ENCODE measurements around the gene MROH2A.

The MROH2A gene

DNA sequence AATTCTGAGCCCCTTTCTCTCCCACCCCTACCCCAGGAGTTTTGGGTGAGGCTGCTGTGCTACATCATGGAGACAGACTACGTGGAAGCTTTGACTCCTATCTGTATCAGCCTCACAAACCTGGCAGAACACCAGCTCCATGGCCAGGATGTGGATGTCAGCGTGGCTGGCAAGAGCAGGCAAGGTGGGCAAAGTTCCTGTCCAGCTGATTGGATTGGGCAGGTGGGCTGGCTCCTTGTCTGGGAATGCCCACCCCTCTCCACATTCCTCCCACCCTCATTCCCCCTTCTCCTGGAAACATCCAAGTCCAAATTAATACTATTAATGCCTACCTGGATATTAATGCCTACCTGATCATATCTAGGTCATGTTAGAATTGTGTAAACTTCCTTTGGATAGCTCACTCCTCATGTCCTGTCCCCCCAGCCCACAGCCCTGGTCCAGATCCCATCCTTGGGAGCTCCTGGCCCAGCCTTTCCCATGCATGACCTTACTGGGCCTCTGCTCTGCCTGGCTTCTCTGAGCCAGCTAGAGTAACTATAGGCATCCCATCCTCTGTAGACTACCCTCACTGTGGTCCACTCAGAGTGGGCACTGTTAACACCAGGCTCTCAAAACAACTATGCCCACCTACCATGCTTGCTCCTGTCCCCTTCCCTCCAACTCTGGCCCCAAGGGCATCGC lies 24.1 kb downstream of the MROH2A start:
- DNase-seq (ENCODE audit: low read depth), result no peak

DNA sequence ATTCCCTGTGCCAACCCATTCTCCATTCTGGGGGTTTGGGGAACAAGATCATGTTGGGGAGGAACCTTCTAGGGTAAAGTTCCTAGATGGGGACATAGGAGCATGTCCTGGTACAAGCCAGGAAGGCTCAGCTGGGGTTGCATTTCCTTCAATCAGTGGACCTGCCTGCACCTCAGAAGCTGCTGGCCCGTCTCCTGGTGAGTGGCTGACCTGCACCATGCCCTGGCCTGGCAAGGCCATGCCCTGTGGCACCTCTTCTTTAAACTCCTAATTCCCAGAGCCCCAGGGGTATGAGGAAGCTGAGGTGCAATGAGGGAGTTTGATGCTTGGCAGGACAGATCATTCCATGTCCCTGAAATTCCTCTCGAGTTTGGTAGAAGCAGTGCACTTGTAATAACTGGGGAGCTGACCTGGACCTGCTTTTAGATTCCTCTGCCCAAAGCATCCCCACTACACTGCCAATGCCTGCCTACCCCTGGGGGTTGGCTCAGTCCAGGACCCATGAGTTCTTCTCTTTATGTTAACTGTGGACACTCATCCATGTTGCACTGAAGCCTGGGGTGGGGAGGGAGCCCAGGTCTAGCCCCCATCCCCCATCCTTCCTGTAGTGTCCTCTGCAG lies 25.3 kb downstream of the MROH2A start:
- DNase-seq (ENCODE audit: low read depth), result no peak

DNA sequence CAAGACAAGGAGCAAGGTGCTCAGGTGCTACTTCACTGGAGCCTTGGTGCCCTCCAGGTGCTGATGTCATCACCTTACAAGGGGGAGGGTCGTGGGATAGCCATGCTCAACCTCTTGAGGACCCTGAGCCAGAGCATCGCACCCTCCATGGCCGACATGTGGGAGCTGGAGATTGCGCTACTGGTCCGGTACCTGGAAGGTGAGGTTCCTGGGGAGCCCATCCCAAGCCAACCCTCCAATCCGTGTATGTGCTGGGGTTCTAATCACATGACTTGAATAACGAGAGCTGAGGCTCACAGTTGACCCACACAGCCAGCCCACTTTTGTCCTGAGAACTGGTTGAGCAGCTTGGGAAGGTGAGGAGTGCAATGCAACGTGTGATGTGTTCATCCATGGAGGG lies 25.9 kb downstream of the MROH2A start:
- DNase-seq (ENCODE audit: low read depth), result no peak

DNA sequence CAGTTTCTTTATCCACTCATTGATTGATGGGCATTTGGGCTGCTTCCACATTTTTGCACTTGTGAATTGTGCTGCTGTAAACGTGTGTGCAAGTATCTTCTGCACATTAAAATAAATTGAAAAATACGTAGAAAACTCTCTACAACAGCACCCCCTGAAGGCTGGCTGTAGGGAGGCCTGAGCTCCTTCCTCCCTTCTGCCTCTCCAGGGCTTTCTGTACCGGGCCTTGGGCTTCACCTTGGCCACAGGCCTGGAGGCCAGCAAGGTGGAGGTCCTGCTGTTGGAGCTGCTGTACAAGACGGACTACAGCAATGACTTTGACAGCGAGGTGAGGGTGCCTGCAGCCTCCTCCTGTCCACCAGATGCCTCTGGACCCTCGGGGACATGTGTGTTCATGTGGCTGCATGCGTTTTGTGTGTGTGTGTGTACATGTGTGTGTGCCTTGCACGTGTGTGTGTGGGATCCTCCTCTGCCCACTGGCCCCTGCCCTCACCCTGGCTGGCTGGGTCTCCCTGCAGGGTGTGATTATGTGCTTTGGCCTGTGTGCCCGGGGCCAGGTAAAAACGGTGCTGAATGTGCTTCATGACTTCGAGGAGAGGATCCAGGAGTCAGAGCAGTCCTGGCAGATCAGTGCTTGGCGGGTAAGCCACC lies 29.2 kb downstream of the MROH2A start:
- no peak for DNase-seq (ENCODE audit: low read depth)

DNA sequence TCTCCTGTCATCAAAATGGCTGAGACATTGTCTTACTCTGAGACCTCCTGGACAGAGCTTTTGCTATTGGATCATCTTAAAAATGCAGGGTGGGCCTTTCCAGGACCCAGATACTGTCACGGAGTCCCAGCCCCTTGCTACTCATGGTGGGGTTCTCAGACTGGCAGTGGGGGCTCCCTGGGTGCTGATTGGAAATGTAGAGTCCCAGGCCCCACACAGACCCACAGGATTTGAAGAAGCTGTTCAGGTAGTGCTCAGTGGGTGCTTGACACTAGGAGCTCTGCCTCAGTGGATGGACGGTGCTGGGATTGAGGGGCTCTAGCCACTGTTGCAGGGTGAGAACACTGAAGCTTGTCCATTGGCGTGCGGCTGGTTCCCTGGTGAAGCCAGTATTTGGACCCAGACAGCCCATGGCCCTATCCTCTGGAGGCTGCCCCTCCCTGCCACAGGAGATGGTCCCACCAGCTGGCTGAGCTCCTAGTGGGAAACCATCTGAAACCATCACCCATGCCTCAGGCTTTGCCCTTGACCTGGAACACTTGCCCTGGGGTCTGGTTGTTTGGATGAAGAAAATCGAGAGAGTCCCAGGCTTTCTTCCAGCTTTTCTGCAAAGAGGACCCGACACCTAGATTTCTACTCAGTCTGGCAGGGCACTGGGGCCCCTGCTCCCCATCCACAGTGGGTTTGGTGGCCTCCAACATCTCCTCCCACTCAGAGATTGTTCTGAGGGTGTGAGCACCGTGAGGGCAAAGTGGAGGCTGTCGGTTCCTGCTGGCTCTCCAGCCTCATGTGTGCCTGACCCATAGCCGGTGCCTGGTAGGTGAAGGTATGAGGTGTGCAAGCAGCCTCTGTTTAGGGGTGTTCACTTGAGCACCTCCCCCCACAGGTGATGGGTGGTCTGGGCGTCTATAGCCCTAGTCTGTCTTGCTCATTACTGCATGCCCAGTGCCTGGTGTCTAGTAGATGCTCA lies 30.1 kb downstream of the MROH2A start:
- DNase-seq (ENCODE audit: low read depth), result no peak

DNA sequence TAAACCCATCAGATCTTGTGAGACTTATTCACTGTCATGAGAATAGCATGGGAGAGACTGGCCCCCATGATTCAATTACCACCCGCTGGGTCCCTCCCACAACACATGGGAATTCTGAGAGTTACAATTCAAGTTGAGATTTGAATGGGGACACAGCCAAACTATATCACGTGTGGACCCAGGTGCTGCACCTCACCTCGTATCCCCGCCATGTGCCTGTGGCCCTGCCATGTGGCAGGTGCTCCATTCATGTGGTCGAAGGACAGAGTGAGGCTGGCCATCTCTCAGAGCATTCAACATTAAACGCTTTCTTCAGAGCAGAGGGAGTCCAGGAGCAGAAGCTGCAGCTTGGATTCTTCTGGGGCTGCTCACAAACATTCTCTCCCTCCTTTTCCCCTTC lies 32.3 kb downstream of the MROH2A start:
- no peak for DNase-seq (ENCODE audit: low read depth)

DNA sequence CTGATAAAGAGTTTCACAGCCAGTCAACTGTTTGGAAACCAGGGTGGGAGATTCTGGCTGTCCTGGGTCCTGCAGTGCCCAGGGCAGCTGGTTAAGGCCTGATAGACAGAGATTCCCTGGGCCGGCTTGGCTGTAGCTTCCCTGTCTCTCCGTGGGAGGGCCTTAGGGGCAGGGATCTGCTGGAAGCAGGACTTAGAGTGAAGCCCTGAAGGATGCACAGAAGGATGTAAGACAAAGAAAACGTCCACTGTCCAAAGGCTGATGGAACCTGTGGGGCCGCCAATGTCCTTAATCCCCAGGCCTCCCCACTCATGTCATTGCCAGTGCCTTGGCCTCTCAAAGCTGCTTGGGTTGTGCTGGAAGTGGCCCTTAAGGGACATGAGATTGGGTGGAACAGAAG lies 33.0 kb downstream of the MROH2A start:
- no peak for DNase-seq (ENCODE audit: low read depth)

DNA sequence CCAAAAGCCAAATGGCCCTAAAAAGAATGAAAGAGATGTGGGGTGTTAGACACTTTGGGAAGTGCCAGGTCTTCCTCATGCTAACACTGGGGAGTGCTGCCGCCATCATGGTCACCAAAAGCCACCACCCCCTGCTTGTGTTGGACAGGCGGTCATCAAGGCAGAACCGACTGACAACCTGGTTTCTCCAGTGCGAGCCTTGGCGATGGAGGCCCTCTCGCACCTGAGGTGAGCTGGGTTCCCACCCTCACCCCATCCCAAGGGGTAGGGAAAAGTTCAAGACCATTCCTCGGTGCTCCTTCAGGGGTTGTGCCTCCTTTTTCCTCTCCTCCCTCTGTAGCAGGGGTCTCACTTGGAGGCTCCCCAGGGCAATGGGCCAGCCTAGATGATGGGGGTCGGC lies 33.6 kb downstream of the MROH2A start:
- DNase-seq (ENCODE audit: low read depth), result no peak

DNA sequence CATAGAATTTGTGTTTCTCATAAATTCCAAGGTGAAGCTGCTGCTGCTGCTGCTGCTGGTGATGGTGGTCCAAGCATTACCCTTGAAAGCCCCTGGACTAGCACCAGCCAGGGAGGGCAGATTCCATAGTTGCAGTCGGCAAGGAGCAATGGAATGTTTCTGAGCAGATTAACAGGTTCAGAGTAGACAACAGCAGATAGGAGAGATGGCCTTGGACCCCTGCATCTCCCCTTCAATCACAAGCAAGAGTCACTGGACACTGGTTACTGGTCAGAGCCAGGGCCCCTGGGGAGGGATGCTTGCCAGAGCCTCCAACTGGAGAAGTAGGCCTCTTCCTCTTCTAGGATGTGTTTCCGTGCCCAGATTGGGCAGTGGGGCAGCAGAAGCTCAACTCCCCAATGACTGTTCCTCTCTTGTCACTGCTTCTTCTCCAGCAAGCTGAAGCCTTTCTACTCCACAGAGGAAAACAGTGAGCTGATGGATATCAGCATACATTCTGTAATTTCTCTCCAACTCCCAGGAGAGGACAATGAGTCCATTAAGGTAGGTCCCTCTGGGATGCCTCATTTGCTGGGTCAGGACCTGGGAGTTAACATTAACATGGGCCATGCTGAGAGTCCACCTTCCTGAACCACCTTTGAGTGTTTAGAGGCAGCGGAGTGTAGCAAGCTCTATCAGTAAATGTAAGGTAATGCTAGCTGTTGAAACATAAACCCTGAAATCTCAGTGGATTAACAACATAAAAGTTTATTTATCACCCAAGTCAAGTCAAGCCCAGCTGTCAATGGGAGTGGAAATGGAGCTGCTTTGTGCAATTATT lies 35.3 kb downstream of the MROH2A start:
- DNase-seq (ENCODE audit: low read depth), result no peak

DNA sequence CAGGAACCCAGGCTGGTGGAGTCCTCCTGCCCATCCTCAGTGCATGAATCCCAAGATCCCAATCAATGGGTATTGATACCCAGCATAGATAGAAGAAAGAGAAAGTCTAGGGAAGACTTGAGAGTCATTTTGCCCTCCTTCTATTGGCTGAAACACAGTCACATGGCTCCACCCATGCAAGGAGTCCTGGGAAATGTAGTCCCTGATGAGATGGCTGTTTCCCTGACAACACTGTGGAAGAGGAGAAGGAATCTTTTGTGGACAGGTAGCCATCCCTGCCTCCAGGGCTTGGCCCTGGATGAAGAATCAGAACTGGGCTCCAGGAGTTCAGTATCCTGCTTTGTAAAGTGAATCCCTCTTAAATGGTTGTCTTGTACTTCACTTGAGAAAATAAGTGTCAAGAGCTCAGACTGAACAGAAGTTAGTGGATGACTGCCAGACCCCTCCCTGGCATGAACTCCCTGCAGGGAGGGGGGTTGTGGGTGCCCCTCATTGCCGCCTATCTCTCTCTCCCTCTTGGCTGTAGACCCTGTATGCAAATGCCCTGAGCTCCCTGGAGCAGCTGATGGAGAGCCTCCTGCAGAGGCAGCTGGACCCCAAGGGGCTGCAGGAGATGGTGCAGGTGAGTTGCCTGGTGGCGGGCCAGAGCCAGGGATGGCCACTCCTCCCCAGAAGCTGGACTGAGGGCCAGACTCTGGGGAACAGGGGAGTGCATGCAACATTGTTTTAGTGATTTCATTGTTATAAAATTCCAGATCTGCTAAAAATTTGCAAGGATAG lies 36.1 kb downstream of the MROH2A start:
- DNase-seq (ENCODE audit: low read depth), result no peak

DNA sequence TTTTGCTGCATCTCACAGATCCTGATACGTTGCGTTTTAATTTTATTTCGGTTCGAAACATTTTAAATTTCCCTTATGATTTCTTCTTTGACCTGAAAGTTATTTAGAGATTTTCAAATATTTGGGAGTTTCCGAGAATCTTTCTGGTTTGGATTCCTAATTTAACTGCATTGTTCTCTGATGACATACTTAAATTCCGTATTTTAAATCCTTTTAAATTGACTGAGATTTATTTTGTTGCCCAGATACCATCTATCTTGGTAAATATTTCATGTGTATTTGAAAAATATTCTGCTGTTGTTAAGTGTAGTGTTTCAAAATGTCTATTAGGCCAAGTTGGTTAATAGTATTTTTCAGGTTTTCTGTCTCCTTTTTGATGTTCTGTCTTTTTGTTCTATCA lies 37.7 kb downstream of the MROH2A start:
- no peak for DNase-seq (ENCODE audit: low read depth)

DNA sequence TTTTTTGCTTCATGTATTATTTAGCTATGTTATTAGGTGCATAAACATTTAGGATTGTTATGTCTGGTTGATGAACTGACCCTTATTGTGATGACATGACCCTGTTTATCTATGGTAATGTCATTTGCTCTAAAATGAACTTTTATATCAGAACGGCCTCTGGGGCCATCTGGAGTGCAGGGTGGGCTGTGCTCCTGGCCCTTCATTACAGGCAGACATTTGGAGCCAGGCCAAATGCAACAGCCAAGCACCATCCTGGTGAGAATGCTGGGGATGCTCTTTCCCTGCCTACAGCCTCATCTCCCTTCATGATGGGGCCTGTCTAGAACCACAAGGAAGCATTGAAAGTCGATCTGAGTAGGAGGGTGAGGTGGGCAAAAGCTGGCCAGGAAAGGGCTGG lies 38.2 kb downstream of the MROH2A start:
- DNase-seq (ENCODE audit: low read depth), result no peak

DNA sequence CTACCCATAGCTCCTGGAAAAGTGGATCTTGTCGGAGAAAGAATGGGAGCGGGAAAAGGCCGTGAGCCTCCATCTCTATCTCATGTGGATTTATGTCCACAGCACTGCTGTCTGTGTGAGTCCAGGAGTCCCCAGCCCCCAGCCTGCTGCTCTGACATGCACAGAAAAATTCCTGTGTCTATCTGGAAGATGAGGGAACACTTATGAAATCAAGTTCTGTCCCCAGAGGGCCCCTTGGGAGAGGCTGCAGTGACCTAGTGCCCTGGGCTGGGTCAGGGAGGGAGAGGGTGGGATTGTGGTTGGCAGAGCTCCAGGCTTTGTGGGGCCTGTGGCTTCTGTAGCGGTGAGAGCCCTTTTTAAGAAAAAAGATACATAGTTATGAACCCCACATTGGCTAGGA lies 38.6 kb downstream of the MROH2A start:
- DNase-seq (ENCODE audit: low read depth), result no peak

DNA sequence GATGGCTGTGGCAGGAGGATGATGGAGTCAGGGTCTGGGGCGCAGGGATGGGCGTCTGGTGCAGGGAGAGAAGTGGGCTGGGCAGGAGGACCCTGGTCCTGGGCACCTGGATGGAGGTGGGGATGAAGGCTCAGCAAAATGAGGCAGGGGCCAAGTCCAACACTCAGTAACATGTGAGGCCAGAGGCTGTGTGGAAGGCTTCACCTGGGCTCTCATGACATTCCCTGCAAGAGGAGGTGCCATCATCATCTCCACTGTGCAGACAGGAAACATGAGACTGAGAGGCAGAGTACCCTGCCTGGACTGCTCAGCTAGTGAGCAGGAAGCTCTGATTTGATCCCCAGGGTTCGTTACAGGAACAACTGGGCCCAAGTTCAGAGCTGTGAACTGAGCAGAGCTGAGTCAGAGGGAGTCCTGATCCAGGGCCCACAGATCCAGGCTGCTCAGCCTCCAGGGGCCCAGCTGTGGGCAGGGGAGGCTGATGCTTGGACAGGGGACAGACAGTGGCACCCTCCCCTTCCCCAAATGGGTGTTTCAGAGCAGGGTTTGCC lies 39.3 kb downstream of the MROH2A start:
- DNase-seq (ENCODE audit: low read depth), result peak; percentile 29

DNA sequence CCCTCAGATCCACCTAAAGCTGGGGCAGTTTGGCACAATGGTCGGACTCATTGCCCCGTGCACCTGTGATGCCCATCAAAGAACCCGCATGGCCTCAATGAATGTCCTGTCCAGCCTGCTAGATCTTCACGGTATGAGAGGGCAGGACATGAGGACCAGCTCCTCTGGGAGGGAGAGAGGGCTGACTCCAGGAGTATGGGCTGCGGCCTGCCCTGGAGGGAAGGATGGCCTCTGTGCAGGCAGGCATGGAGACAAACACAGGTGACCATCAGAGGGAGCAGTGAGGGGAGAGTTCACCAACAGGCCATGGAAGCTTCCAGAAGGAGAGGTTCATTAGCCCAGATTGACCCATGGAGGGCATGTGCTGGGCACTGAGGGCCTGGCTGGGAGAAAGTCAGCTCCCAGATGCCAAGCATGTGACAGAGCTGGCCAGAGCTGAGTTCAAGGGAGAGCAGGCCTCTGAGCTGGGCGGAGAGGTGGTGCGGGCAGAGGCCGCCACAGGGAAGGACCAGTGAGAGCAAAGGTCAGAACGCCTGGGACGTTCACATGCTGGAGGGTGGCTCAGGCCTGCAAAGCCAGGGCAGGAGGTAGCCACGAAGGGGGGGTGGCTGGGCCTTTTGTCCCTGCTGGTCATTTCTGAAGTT lies 40.0 kb downstream of the MROH2A start:
- no peak for DNase-seq (ENCODE audit: low read depth)

DNA sequence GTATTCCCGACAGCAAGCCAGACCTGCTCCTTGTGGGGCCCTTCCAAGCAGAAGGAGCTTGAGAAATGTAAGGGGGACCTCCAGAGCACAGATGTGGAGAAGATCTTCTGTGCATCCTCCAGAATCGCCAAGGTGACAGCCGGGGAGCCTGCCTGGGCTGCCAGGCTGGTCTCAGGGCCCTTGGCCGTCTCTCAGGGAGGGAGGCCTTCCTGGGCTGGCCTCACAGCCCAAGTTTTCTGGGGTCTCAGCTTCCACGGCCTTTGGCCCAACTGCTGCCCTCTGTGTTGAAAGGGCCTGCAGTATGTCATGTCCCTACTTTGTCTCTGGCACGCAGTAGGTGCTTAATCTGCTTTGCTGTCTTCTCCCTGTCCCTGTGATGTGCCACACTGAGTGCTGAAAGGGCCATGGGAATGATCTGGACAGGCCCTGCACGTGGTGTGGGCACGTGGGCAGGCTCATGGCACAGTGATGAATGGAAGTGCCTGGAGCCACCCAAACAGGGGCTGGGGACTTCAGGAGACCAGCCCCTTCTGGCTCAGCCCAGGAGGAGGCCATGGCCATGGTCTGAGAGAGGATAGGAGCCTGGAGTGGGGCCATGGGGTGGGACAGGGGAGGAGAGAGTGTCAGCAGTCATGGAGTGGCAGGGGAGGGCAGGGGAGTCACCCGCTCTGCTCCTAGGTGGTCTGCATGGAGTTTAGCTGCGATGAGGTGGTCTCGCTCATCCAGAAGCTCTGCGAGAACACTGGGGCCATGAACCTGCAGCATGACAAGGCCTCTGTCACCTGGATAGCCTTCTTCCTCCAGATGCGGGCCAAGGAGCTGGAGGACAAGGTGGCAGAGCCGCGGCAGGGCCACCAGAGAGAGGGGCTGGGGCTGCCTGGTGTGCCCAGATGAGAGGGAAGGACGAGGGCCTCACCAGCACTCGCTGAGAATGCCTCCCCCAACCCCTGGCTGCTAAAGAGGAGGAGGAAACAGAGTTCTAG lies 40.8 kb downstream of the MROH2A start:
- DNase-seq (ENCODE audit: low read depth), result no peak

DNA sequence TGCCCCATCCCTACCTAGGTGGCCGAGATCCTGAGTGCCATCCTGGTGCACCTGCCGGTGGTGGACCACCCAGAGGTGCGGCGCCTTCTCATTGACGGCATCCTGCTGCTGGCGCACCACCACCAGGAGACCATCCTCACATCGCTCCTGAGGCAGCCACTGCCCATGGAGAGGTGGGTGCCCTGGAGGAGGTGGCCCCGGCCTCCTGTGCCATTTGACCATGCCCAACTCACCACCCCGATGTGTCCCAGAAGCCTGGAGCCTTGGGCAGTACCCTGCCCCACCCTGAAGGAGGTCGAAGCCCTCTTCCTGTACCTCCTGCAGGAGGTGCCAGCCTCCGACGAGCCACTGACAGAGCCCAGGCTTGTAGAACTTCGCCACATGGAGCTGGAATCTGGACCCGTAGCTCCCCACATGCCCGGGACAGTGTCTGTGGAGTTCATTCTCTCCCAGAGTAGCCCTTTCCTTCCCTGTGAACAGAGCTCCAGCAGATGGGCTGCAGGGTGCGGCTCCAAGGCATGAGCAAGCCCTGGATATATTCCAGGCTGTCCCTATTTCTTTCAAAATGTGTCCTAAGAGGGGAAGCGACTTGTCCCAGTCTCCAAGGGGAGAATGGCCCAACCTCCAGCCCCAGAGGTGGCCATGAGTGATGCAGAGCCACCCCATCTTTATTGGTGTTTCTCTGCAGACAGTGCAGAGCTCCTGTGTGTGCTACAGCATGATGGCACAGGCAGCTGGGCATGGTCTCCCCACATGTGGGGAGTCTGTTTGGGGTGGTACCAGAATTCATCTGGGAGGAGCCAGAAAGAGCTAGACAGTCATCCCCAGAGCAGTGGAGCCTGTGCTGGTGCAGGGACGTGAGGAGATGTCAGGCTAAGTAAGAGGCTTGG lies 42.0 kb downstream of the MROH2A start:
- DNase-seq (ENCODE audit: low read depth), result no peak

DNA sequence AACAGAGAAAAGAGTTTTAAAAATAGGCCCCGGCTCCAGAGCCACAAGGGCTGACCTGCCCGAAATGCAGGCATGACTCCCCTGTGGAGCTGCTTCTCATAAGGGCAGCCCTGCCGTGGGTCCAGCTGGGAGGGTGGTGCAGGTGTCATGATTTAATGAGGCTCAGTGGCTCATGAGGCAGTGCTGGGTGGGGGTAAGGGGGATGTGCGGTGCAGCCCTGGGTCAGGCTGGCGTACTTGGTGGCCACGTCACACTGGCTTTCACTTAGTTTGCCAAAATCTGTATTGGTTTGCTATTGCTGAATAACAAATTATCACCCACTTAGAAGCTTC lies 42.6 kb downstream of the MROH2A start:
- DNase-seq (ENCODE audit: low read depth), result no peak

All from stromal cell of bone marrow (primary cell).